OCI-LY7 (cell line): ENCODE data around the gene KANSL1.

ENCODE experiments used
- CTCF ChIP-seq: fragments of 200-600 bp; sonication (generic); conservative IDR thresholded peaks from 2 replicates; pipeline ENCODE4 v1.5.1; 2014; ENCODE audit warnings: mild to moderate bottlenecking, antibody characterized with exemption, low read length, moderate library complexity, mixed read lengths
- EZH2phosphoT487 ChIP-seq: fragments of 200-600 bp; sonication (generic); IDR thresholded peaks from 2 replicates; pipeline ENCODE4 v1.6.1; 2018; ENCODE audit warnings: low read depth, borderline replicate concordance, mild to moderate bottlenecking, mixed run types, antibody characterized with exemption, low read length, moderate library complexity, mixed read lengths

- TF ChIP-seq CTCF, result peak; percentile 68
- no peak for TF ChIP-seq EZH2phosphoT487
Measured at GRCh38 chr17:46061435-46061834, 131.8 kb downstream of the KANSL1 start.
